H9 (cell line): Measurements from ENCODE around the gene MVP. TPM values are rescaled to one million over a fixed set of nuclear protein-coding genes. Genes with fewer than 3 reads are reported as not detected.

Experiments used
- DNase-seq: peaks from one replicate; pipeline ENCODE4 v3.0.0-alpha.2; 2017
- H2AFZ ChIP-seq: one replicate; pipeline ENCODE4 v1.6.1; 2013; ENCODE audit warnings: mild to moderate bottlenecking, low read length, control low read depth, moderate library complexity
- H2AK5ac ChIP-seq: 2 replicates; pipeline ENCODE4 v1.6.1; 2013; ENCODE audit warnings: low read length, control low read depth, mixed read lengths; ENCODE audit not compliant: insufficient read length
- H2BK120ac ChIP-seq: one replicate; pipeline ENCODE4 v1.6.1; 2013; ENCODE audit warnings: low read depth, mild to moderate bottlenecking, low read length, control low read depth, inconsistent platforms; ENCODE audit not compliant: poor library complexity, severe bottlenecking
- H2BK12ac ChIP-seq: 2 replicates; pipeline ENCODE4 v1.6.1; 2013; ENCODE audit warnings: low read length, control low read depth, mixed read lengths, low read depth; ENCODE audit not compliant: insufficient read length
- H2BK15ac ChIP-seq: 2 replicates; pipeline ENCODE4 v1.6.1; 2013; ENCODE audit warnings: low read depth, low read length, control low read depth
- H2BK20ac ChIP-seq: one replicate; pipeline ENCODE4 v1.6.1; 2013; ENCODE audit warnings: low read depth, mild to moderate bottlenecking, low read length, control low read depth, inconsistent platforms; ENCODE audit not compliant: poor library complexity, severe bottlenecking
- H2BK5ac ChIP-seq: 2 replicates; pipeline ENCODE4 v1.6.1; 2013; ENCODE audit warnings: low read length, control low read depth, mixed read lengths; ENCODE audit not compliant: insufficient read length
- H3K14ac ChIP-seq: 2 replicates; pipeline ENCODE4 v1.6.1; 2013; ENCODE audit warnings: low read length, control low read depth; ENCODE audit not compliant: insufficient read depth
- H3K18ac ChIP-seq: 2 replicates; pipeline ENCODE4 v1.6.1; 2013; ENCODE audit warnings: low read depth, mild to moderate bottlenecking, mixed read lengths, low read length, control low read depth; ENCODE audit not compliant: insufficient read length
- H3K23ac ChIP-seq: 2 replicates; pipeline ENCODE4 v1.6.1; 2013; ENCODE audit warnings: low read length, control low read depth, mixed read lengths, low read depth; ENCODE audit not compliant: insufficient read length
- H3K23me2 ChIP-seq: 2 replicates; pipeline ENCODE4 v1.6.1; 2013; ENCODE audit warnings: low read depth, mild to moderate bottlenecking, mixed read lengths, low read length, control low read depth; ENCODE audit not compliant: insufficient read length, poor library complexity, severe bottlenecking
- H3K27ac ChIP-seq: 2 replicates; pipeline ENCODE4 v1.5.1; 2013; ENCODE audit warnings: low read length, control low read depth, mixed read lengths, low read depth; ENCODE audit not compliant: insufficient read length
- H3K27me3 ChIP-seq: 2 replicates; pipeline ENCODE4 v1.6.1; 2013; ENCODE audit warnings: low read length, control low read depth, inconsistent platforms; ENCODE audit not compliant: insufficient read depth
- H3K4ac ChIP-seq: 2 replicates; pipeline ENCODE4 v1.6.1; 2013; ENCODE audit warnings: low read depth, mild to moderate bottlenecking, control low read depth, inconsistent platforms, low read length, moderate library complexity
- H3K4me1 ChIP-seq: 2 replicates; pipeline ENCODE4 v1.6.1; 2013; ENCODE audit warnings: low read length, control low read depth, inconsistent platforms; ENCODE audit not compliant: insufficient read depth
- H3K4me2 ChIP-seq: 2 replicates; pipeline ENCODE4 v1.6.1; 2013; ENCODE audit warnings: low read length, control low read depth, mixed read lengths; ENCODE audit not compliant: insufficient read length, insufficient read depth
- H3K56ac ChIP-seq: 2 replicates; pipeline ENCODE4 v1.6.1; 2013; ENCODE audit warnings: low read depth, mild to moderate bottlenecking, mixed read lengths, low read length, control low read depth; ENCODE audit not compliant: insufficient read length
- H3K79me1 ChIP-seq: 2 replicates; pipeline ENCODE4 v1.6.1; 2013; ENCODE audit warnings: low read depth, mild to moderate bottlenecking, moderate library complexity, low read length, control low read depth, inconsistent platforms; ENCODE audit not compliant: insufficient read depth, poor library complexity, severe bottlenecking
- H3K79me2 ChIP-seq: 2 replicates; pipeline ENCODE4 v1.6.1; 2013; ENCODE audit warnings: low read length, control low read depth, inconsistent platforms; ENCODE audit not compliant: insufficient read depth
- H3K9ac ChIP-seq: 2 replicates; pipeline ENCODE4 v1.6.1; 2013; ENCODE audit warnings: low read length, control low read depth, mixed read lengths; ENCODE audit not compliant: insufficient read length; ENCODE audit errors: extremely low read depth
- H3K9me3 ChIP-seq: one replicate; pipeline ENCODE4 v1.6.1; 2013; ENCODE audit warnings: low read depth, low read length, inconsistent platforms; ENCODE audit not compliant: control insufficient read depth
- H3T11ph ChIP-seq: one replicate; pipeline ENCODE4 v1.6.1; 2013; ENCODE audit warnings: mild to moderate bottlenecking, low read length, control low read depth, inconsistent platforms
- H4K20me1 ChIP-seq: one replicate; pipeline ENCODE4 v1.6.1; 2013; ENCODE audit not compliant: control insufficient read depth, insufficient read length, insufficient read depth
- H4K5ac ChIP-seq: 2 replicates; pipeline ENCODE4 v1.6.1; 2013; ENCODE audit warnings: low read depth, mild to moderate bottlenecking, mixed read lengths, low read length, control low read depth; ENCODE audit not compliant: insufficient read length
- H4K8ac ChIP-seq: replicated peaks from 2 replicates; pipeline ENCODE4 v1.6.1; 2013; ENCODE audit warnings: low read length, control low read depth, mixed read lengths, low read depth; ENCODE audit not compliant: insufficient read length
- H4K91ac ChIP-seq: 2 replicates; pipeline ENCODE4 v1.6.1; 2013; ENCODE audit warnings: low read depth, mild to moderate bottlenecking, moderate library complexity, mixed read lengths, low read length, control low read depth; ENCODE audit not compliant: insufficient read length
- H3K27ac Mint-ChIP-seq, 3 experiments: 2 replicates in 2 of 3; 3 replicates in 1 of 3; pipeline ENCODE4 v1.8.0; 2020 to 2021; ENCODE audit warnings: mixed read lengths in 3 of 3, mild to moderate bottlenecking in 1 of 3, moderate library complexity in 1 of 3
- H3K27me3 Mint-ChIP-seq: 2 replicates; pipeline ENCODE4 v1.8.0; 2021; ENCODE audit warnings: low read depth, mild to moderate bottlenecking, moderate library complexity, mixed read lengths
- H3K36me3 Mint-ChIP-seq, 3 experiments: 2 replicates in 2 of 3; 3 replicates in 1 of 3; pipeline ENCODE4 v1.8.0; 2020 to 2021; ENCODE audit warnings: low read depth in 3 of 3, mixed read lengths in 3 of 3; ENCODE audit not compliant: insufficient read depth in 1 of 3
- H3K4me1 Mint-ChIP-seq, 2 experiments: 2 replicates each; pipeline ENCODE4 v1.8.0; 2020; ENCODE audit warnings: mixed read lengths in 2 of 2
- H3K4me3 Mint-ChIP-seq, 2 experiments: 2 replicates in 1 of 2; 3 replicates in 1 of 2; pipeline ENCODE4 v1.8.0; 2020 to 2021; ENCODE audit warnings: mild to moderate bottlenecking in 2 of 2, mixed read lengths in 2 of 2, moderate library complexity in 1 of 2
- H3K9me3 Mint-ChIP-seq, 2 experiments: 2 replicates in 1 of 2; 3 replicates in 1 of 2; pipeline ENCODE4 v1.8.0; 2020; ENCODE audit warnings: mild to moderate bottlenecking in 2 of 2, mixed read lengths in 2 of 2, moderate library complexity in 1 of 2
- WGBS: extraction: QIAGEN DNeasy Blood & Tissue Kit; methylation state at CpG from one replicate; pipeline ENCODE4 v1.1.7; 2013; ENCODE audit warnings: missing lambda C conversion rate, low lambda C conversion rate, mixed read lengths; ENCODE audit not compliant: insufficient read length; ENCODE audit errors: extremely low coverage; 5-methylcytosine and 5-hydroxymethylcytosine counted together
- total RNA-seq: library from RNA; stranded (reverse); gene quantifications from 2 replicates; pipeline ENCODE4 v1.2.1, GENCODE V29; 2021
- TF ChIP-seq, protein P1 (sequence below): fragments of 200-600 bp; sonication (generic); conservative IDR thresholded peaks from 3 replicates; pipeline ENCODE4 v1.8.0; 2021; ENCODE audit warnings: antibody characterized with exemption, mild to moderate bottlenecking

MVP gene
- total RNA-seq, 1 experiment from 2014 or later, result 3.1 TPM

DNA sequence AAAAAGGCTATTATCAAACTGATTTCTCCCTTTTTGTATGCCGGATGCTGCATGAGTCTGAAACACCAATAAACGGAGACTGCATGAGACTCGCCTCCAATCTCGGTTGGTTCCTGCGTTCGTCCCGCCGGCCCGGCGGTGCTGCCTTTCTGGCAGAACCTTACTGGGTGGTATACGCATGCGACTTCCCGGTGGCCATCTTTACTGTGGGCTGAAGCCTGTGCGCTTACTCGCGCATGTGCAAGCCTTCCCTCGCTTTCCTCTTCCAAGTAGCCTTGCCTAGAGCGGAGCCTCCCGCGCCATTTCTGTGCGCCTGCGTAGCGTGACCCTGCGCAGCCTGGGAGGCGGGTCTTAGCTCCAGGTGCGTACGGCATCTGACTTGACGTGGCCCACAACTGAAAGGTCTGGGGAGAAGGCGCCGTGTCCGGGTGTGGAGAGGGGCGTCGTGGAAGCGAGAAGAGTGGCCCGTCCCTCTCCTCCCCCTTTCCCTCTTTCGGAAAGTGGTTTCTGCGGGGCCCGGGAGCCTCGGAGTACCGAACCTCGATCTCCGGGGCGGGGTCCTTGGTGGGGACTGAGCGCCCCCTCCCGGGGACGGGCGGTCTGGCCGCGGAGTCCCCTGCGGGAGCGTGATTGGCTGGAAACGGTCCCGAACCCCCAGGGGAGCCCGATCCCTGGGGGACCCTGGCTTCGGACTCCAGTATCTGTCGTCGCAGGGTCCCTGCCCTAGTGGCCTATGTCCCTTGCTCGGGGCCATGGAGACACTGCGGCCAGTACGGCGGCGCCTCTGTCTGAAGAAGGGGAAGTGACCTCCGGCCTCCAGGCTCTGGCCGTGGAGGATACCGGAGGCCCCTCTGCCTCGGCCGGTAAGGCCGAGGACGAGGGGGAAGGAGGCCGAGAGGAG, 4.2 kb upstream of the MVP start, which contains the start of gene PAGR1:
Gene PAGR1, plus strand, starts transcription at position 360 of the 901 bp plus-strand sequence. Its CDS starts 374 bp downstream, at position 734.
- H3K9me3 ChIP-seq, result no peaks in the 10 kb centered on the region
- no peaks in the 10 kb centered on the region; a peak in 1 of 5 replicates for H3K9me3 Mint-ChIP-seq

More for the DNA sequence above, 4.2 kb upstream of the MVP start, which contains the start of gene PAGR1:
- H3K14ac ChIP-seq, result peak within 1 kb of the TSS; percentile 93; the same call in 1 of the 2 replicates
- no peak within 1 kb of the TSS for H4K5ac ChIP-seq
- peak within 1 kb of the TSS; percentile 93 to 96 for H3K4me3 Mint-ChIP-seq
- H3K23ac ChIP-seq, result no peak within 1 kb of the TSS
- H3K27ac ChIP-seq, result peak within 1 kb of the TSS; percentile 6
- no peak within 1 kb of the TSS for H2AK5ac ChIP-seq
- no peaks in the 10 kb centered on the region for H3K79me1 ChIP-seq
- peak; percentile 99 for DNase-seq
- no CpG with 5 or more reads among the region's 70 CpGs for WGBS
- peak within 1 kb of the TSS; percentile 96 to 100 (median 97) for H3K27ac Mint-ChIP-seq
- no peak within 1 kb of the TSS for H3K4ac ChIP-seq
- H2AFZ ChIP-seq, result no peak within 1 kb of the TSS
- no peaks in the 10 kb centered on the region; the same call in none of the 2 replicates for H3K27me3 Mint-ChIP-seq
- peak within 1 kb of the TSS; percentile 59 for H3K4me2 ChIP-seq
- no peak within 1 kb of the TSS for H4K91ac ChIP-seq
- no peaks in the 10 kb centered on the region for H4K20me1 ChIP-seq
- H3K27me3 ChIP-seq, result no peaks in the 10 kb centered on the region
- no peak within 1 kb of the TSS for H2BK15ac ChIP-seq
- H3T11ph ChIP-seq, result no peak within 1 kb of the TSS
- no peak within 1 kb of the TSS for H2BK12ac ChIP-seq
- H3K79me2 ChIP-seq, result no peaks in the 10 kb centered on the region; the same call in 1 of the 2 replicates
- peaks cover 54 to 63% of the 10 kb centered on the region in 2 experiments for H3K4me1 Mint-ChIP-seq
- H3K36me3 Mint-ChIP-seq, result peaks cover 24 to 37% (median 35%) of the 10 kb centered on the region in 3 experiments
- peaks cover 35% of the 10 kb centered on the region for H3K23me2 ChIP-seq
- peak within 1 kb of the TSS; percentile 62 for H3K9ac ChIP-seq
- peaks cover 6% of the 10 kb centered on the region; the same call in 1 of the 2 replicates for H3K4me1 ChIP-seq
- H2BK120ac ChIP-seq, result no peak within 1 kb of the TSS
- TF ChIP-seq, protein P1, sequence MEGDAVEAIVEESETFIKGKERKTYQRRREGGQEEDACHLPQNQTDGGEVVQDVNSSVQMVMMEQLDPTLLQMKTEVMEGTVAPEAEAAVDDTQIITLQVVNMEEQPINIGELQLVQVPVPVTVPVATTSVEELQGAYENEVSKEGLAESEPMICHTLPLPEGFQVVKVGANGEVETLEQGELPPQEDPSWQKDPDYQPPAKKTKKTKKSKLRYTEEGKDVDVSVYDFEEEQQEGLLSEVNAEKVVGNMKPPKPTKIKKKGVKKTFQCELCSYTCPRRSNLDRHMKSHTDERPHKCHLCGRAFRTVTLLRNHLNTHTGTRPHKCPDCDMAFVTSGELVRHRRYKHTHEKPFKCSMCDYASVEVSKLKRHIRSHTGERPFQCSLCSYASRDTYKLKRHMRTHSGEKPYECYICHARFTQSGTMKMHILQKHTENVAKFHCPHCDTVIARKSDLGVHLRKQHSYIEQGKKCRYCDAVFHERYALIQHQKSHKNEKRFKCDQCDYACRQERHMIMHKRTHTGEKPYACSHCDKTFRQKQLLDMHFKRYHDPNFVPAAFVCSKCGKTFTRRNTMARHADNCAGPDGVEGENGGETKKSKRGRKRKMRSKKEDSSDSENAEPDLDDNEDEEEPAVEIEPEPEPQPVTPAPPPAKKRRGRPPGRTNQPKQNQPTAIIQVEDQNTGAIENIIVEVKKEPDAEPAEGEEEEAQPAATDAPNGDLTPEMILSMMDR, result peak; percentile 98
- H3K18ac ChIP-seq, result peak within 1 kb of the TSS; percentile 92
- H2BK5ac ChIP-seq, result no peak within 1 kb of the TSS
- no peak within 1 kb of the TSS for H3K56ac ChIP-seq
- no peak within 1 kb of the TSS for H4K8ac ChIP-seq
- no peak within 1 kb of the TSS for H2BK20ac ChIP-seq
